HG03575 (cell line): Measurements from ENCODE around the gene ARHGAP22.

Experiments
- ATAC-seq: cut with Tn5 transposase; IDR thresholded peaks from one replicate; pipeline ENCODE4 v1.9.1; 2021; ENCODE audit not compliant: unreplicated experiment, insufficient number of reproducible peaks, low FRiP score; ENCODE audit errors: extremely low read depth

ARHGAP22 gene

DNA sequence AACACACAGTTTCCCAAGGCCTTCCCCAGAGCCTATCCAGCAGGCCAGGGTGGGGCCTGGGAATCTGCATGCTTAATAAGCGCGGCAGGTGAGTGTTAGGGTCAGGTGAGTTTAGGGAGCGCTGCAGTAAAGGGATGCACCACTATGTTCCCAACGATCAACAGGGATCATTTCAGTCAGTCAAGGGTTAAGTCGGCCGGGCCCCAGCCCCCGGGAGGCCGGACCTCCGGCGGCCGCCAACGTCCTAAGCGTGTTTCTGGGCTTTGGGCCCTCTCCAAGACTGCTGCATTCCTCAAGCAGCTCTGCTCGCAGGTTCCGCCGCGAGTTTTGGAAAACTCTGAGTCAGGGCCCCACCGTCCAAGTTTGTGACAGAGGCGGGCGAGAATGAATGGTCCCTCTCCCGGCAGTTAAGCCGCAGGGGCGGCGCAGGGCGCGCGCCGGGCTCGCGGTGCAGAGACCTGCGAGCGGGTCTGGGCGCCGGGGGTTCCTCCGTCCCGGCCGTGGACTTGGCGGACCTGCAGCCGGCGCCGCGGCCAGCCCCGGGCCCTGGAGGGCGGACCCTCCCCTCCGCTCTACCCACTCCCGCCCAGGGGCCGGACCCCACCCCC, 81.6 kb downstream of the ARHGAP22 start:
- no peak for ATAC-seq

- no peak for ATAC-seq
Measured at GRCh38 chr10:48522011-48522765, 82.7 kb downstream of the ARHGAP22 start.

DNA sequence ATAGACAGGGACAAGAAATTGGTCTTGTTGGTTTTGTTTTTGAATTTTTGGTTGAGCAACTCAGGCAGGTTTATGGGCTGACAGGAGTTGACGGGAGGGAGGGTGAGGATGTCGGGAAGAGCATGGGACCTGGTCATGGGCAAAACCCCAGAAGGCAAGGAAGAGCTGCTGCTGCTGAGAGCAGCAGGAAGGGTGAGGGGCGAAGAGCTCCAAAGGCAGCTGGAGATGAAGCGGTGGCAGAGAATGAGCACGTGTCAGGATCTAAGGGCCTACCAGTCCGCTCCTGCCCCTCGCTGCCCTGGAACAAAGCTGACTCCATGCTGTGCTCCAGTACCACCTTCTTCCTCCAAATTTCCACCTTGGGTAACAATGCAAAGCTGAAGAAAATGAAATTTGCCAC, 84.3 kb downstream of the ARHGAP22 start:
- ATAC-seq = no peak

- no peak for ATAC-seq
Measured at GRCh38 chr10:48520184-48520506, 84.7 kb downstream of the ARHGAP22 start.

- no peak for ATAC-seq
Measured at GRCh38 chr10:48519481-48520183, 85.2 kb downstream of the ARHGAP22 start.

- ATAC-seq = no peak
Measured at GRCh38 chr10:48518986-48519385, 85.9 kb downstream of the ARHGAP22 start.

GRCh38 chr10:48517911-48518811, 86.7 kb downstream of the ARHGAP22 start:
- ATAC-seq = no peak

DNA sequence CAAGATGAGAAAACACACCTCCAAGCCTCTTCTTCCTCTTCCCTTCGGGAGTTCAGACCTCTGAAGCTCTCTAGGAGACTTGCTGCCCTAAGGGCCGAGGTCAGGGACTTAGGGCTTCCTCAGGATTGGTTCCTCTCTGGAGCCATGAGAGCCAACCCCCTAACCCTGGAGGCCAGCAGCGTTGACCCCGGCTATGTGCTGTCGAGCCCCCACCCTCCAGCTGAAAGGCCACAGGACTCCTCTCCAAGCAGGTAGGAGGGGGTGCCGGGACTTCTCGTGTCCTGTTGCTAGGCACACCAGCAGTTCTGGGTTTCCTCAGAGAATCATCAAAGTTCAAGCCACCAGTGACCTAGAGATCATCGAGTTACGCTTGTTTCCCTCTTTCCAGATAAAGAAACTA, 87.4 kb downstream of the ARHGAP22 start:
- ATAC-seq = no peak

DNA sequence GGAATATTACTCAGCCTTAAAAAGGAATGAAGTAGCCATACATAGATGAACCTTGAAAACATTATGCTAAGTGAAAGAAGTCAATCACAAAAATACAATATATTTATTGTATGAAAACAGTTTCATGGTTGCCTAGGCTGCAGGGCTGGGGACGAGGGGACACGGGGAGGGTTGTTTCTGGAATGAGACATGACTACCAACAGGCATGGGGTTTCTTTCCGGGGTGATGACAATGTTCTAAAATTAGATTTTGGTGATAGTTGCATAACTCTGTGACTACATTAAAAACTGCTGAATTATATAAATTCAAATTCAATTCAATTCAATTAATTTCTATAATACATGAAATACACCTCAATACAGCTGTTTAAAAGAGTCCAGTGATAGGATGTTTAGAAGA, 88.0 kb downstream of the ARHGAP22 start:
- no peak for ATAC-seq

- ATAC-seq = no peak
Measured at GRCh38 chr10:48514916-48515315, 90.0 kb downstream of the ARHGAP22 start.

DNA sequence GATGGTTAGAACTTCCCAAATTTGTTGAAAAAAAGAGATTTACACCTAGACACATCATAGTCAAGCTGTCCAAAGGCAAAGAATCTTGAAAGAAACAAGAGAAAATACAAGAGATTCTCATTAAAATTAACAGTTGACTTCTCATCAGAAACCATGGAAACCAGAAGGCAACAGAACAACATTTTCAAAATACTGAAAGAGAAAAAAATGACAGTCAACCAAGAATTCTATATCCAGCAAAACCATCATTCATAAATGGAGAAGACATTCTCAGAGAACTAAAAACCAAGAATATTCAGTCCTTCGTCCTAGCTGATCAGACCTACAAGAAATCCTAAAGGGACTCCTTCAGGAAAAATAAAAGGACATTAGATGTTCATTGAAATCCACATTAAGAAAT, 90.6 kb downstream of the ARHGAP22 start:
- no peak for ATAC-seq

GRCh38 chr10:48512861-48513260, 92.0 kb downstream of the ARHGAP22 start:
- no peak for ATAC-seq

- no peak for ATAC-seq
Measured at GRCh38 chr10:48511875-48512231, 93.0 kb downstream of the ARHGAP22 start.

DNA sequence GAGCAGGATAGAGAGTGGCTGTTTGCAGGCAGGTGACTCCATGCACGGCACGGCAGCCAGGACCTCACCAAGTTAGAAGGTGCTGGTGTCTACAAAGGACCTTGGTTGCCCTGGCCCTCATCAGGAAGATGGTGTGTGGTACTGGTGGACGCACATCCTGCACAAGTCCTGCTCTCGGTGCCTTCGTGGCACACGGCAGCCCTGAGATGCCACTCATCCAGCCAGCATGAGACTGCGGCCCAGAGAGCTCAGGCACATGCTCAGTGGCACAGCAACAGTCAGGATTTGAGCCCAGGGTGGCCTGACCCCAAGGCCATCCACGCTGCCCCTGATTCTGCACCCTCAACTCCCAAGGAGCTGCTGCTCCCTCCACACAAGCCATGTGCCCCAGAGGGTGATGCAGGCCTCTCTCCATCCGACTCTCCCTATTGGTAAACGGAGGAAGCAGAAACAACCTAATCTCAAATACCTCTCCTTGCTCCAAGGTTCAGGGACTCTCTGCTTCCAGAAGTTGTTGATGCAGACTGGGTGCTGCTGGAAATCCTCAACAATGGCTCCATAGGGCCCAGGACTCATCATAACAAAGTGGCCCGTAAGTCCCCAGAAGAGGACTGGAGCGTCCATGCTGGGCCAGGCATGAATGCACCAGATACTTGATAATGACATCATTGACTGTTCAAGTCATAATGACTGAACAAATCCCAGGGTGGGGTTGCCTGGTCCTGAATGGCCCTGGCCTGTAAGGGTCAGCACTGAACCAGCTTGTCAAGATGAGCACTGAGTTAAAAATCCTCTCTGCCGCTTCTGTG, 93.6 kb downstream of the ARHGAP22 start:
- ATAC-seq = no peak

GRCh38 chr10:48509974-48510692, 94.7 kb downstream of the ARHGAP22 start:
- no peak for ATAC-seq

DNA sequence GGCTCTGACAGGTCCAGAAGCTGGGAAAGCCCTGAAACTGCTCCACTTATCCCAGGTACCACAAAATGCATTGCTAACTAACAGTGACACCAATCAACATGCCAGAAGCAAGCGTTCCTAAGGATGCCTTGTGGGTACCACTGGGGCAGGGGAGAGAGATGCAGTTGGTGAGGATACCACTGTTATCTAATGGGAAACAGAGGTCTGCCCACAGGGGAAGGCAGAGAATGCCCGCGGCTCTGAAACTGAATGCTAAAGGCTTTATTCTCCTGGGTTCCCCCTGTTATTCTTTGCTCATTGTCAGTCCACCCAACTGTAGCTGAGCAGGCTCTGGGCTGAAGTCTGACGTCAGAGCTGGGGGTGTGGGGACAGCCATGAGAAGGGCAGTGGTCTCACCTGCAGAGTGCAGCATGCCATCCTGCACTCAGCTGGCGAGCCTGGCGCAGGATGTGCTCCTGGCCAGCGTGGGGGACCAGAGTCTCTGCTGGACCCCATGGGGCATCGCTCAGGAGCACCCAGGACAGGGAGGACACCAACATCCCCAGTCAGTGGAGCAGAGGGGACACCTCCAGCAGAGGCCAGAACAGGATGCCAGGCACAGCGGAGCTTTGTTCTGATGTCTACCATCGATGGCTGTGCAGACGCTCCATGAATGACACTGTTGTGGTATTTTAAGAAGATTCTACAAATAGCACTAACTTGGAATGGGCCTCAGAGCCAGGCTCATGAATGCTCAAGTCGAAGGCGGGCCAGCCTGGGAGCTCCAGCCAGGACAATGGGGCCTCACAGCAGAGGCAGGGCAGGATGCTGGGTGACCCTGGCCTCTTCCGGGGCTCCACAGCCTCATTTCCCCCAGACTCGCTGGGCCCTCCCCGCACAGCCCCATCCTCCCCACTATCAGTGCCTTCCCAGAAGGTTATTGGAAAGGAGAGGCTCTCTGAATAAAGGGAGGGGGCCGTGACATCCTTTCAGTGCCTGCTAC, 95.8 kb downstream of the ARHGAP22 start:
- ATAC-seq = no peak
